NCI-H1105 treated with DMSO at 0.1 percent for 48 hours (cell line): ENCODE results near the gene ADARB1.
"Not testable (repeated sequence)": the region's sequence is repeated elsewhere in the genome, so short reads cannot be mapped to it uniquely, and the experiment has no call there.

ENCODE experiments used
- DNase-seq: peaks from one replicate; lab custom pipeline; 2025; lab: John Stamatoyannopoulos, UW

Gene ADARB1

DNA sequence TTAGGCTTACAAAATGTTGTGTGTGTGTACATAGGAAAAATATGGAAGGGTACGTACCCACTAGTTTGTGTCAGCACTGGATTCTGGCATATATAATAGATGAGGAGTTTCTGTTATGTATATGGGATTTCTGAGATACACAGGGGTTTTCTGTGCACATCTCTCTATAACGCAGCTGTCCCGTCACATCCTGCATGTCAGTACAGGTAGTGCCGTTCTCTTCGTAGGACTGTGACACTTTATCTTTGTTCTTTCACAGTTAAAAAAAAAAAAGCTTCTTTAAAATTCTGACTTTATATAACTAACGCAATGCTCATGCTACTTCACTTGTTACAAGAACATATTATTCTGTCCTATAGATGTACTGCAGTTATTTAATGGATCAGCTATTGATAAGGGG is 42.9 kb downstream of the ADARB1 start:
- DNase-seq = no peak

GRCh38 chr21:45118099-45118498 is 43.7 kb downstream of the ADARB1 start:
- DNase-seq = no peak

- DNase-seq = no peak
These were observed 45.4 kb downstream of the ADARB1 start for GRCh38 chr21:45119812-45120211.

DNA sequence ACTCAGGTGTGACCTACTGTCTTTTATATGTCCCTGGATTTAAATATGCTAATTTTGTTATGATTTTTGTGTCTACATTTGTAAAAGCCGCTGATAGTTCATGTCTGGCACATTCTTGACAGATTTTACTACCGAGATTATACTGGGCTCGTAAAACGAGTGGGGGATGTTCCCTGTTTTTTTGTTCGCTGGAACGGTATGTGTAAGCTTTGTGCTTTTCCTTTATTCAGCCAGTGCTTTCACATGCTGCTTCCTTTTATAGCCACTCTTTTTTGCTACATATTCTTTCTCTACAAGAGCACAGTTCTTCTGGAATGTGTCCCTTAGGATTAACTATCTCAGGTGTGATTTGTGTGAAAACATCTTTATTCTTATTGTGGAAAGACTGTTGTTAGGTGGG is 46.6 kb downstream of the ADARB1 start:
- no peak for DNase-seq

DNA sequence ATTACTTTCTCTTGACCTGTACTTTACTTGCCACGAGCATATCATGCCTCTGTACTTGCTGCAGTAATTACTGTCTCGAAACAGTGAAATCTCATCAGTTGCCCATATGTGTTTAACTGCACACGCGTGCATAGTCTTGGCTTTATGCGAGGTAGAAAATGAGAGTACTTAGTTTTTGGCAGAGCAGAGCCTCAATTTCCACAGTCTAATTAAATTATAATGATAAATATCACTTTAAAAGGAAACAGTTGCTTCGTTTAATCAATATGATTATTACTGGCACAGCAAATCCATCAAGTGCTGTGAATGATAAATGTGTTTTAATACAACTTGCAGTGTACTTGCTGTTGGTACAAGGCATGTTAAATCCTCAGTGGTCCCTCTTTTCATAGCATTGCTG is 47.6 kb downstream of the ADARB1 start:
- DNase-seq = no peak

GRCh38 chr21:45122432-45123132 is 48.2 kb downstream of the ADARB1 start:
- no peak for DNase-seq

GRCh38 chr21:45123440-45123839 is 49.1 kb downstream of the ADARB1 start:
- DNase-seq = no peak

DNA sequence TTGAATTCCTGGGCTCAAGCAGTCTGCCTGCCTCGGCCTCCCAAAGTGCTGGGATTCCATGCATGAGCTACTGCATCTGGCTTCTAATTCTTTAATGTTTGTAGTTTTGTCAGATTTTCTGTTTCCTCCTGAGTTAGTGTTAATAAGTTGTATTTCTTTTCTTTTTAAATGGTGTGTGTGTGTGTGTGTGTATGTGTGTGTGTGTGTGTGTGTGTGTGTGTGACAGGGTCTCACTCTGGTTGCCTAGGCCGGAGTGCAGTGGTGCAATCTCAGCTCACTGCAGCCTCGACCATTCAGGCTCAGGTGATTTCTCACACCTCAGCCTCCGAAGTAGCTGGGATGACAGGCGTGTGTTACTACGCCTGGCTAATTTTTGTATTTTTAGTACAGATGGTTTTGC is 50.2 kb downstream of the ADARB1 start:
- DNase-seq = no peak

DNA sequence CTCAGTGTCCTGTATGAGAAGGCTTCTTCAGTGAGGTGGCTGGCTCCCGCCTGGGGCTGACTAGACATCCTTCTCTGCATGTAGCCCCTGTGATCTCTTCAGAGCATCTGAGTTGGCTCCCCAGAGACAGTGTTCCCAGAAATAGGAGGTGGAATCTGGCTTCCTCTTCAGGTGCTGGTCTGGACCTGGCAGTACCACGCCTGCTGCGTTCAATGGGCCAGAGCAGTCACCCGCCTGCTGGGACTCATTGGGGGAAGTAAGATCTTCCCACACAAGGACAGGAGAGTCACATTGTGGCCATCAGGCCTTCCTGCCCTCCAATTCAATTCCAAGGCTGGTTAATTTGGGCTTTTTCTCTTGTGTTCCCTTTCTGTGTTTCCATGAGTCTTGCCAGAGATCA is 51.0 kb downstream of the ADARB1 start:
- DNase-seq = no peak

- DNase-seq = no peak
These were observed 51.8 kb downstream of the ADARB1 start for GRCh38 chr21:45126204-45126626.

DNA sequence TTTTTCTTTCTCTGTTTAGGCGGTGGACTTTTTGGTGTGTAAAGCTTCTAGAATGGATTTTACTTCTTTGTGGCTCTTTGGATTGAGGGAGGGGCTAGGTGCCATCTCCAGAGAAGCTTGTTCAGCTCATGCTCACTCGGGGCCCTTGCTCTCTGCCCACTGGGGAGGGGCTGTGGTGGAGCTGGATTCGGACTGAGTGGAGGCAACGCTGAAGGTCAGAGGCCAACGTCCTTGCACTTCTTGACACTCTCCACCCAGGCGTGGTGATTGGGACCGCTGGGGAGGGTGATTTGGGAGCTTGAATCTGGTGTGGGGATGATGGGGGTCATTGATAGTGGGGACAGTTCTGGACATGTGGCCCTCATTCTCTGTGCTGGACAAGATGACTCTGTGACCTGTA is 52.6 kb downstream of the ADARB1 start:
- DNase-seq = no peak

DNA sequence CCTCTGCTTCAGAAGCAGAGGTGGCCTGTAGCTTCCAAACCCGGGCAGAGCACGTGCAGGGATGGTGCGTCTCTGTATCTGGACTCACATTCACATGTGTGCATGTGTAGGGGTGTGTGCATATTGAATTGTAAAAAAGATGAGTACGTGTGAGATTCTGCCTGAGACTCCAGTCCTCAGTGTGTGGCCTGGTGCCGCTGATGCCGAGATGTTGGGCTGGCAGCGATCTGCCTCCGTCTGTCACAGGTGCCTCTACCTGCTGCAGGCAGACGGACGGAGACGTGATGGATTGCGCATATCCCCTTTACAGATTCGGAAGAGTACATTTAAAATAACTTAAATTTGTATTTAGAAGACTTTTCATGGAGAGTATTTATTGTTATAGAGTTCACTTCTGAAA is 53.6 kb downstream of the ADARB1 start:
- DNase-seq = no peak

DNA sequence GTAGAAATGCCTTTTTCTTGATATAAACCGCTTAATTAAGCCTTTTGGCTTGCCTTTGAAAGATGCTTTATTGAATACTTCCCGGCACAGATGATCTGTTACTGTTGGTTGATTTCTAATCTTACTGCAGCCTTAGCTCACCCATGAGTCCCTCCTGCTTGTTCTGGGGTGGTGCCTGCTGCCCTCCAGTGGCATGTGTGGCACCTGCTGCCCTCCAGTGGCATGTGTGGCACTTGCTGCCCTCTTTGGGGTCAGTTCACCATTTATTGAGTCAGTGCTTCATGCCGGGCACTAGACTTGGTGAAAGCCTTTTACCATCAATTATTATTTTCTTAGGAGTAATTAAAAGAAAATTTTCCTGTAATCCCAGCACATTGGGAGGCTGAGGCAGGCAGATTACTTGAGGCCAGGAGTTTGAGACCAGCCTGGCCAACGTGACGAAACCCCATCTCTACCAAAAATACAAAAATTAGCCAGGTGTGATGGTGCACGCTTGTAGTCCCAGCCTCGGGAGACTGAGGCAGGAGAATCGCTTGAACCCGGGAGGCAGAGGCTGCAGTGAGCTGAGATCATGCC is 54.3 kb downstream of the ADARB1 start:
- peak; percentile 47 for DNase-seq

DNA sequence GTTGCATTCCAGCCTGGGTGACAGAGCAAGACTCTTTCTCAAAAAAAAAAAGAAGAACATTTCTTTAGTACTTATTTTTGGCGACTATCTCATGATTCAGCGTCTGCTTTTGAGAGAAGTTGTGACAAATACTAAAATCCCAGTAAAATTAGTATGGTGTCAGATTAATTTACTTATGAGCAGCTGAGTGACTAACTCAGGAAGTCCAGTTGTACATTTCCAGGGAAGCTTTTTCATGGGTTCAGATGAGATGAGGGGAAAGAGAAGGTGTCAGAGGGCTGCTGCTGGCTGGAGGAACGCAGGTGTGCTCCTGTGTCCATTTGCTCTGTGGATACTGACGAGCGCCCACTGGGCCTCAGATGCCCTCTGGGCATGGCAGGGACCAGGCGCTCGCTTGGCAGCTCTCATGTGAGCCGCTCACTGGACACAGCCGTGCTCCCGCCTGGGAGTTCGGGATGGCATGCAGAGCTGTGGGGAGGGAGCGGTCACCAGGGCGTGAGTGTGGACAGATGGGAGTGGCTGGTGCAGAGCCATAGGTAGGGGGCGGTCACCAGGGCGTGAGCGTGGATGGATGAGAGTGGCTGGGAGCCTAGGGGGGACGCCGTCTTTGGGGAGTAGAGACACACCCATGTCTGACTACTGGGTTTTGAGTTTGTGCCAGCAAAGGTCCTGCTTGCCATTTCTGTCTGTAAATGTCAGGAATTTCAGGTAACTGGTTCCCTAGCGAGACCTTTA is 55.0 kb downstream of the ADARB1 start:
- no peak for DNase-seq

- no peak for DNase-seq
These were observed 56.0 kb downstream of the ADARB1 start for GRCh38 chr21:45130324-45130774.

DNA sequence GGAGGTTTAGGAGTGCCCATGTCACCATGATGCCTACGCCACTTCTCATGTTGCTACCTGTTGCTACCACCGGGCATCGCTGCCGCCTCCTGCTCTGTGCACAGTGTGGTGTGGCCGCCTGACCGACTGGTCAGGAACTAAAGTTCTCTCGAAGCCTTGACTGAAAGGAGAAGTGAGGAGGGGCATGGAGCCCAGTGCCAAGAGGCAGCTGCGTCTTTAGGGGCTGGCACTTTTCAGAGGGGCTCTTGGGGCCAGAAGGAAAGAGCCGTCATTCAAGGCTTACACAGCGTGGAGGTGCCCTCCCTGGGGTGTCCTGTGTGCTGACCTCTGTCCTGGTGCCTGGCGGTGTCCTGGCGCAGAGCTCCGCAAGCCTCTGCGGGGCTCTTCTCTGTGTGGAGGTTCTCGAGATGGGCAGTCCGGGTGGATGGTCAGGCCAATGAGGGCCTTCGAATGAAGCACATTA is 57.2 kb downstream of the ADARB1 start:
- DNase-seq = no peak

GRCh38 chr21:45132841-45133573 is 58.6 kb downstream of the ADARB1 start:
- no peak for DNase-seq

DNA sequence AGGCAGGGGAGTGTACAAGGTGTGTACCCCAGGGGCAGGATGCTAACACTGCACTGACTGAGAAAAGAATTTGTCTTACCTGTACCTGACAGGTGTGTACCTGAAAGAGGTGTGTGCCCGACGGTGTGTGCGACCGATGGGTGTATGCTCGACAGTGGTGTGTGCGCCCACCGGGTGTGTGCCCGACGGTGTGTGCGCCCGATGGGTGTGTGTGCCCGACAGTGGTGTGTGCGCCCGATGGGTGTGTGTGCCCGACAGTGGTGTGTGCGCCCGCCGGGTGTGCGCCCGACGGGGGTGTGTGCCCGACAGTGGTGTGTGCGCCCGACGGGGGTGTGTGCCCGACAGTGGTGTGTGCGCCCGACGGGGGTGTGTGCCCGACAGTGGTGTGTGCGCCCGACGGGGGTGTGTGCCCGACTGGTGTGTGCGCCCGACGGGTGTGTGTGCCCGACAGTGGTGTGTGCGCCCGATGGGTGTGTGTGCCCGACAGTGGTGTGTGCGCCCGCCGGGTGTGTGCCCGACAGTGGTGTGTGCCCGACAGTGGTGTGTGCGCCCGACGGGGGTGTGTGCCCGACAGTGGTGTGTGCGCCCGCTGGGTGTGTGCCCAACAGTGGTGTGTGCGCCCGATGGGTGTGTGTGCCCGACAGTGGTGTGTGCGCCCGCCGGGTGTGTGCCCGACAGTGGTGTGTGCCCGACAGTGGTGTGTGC is 59.3 kb downstream of the ADARB1 start:
- DNase-seq = not testable (repeated sequence)

DNA sequence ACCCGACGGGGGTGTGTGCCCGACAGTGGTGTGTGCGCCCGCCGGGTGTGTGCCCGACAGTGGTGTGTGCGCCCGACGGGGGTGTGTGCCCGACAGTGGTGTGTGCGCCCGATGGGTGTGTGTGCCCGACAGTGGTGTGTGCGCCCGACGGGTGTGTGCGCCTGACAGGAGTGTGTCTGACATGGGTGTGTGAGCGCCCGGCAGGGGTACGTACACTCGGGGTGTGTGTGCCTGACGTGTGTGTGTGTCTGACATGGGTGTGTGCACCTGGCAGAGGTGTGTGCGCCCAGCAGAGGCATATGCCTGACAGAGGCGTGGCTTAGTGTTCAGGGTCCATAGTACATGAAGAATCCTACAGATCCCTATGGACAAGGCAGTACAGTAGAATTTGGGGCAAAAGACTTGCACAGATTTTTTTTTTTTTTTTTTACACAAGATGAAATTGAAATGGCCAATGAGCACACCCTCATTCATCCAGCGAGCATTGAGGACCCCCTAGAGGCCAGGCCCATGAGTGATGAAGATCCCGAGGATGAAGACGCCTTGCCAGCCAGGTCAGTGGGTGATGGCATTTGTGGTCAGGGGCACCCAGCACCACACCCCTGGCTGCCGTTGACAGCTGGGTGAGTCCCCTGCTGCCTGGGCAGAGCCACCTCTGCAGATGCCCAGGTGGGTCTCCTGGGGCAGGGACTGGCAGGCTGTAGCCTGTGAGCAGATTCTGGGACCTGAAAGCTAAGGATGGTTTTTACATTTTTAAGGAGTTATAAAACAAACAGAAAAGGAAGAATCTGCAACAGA is 60.1 kb downstream of the ADARB1 start:
- no peak for DNase-seq

GRCh38 chr21:45135122-45135521 is 60.7 kb downstream of the ADARB1 start:
- DNase-seq = no peak

- no peak for DNase-seq
These were observed 61.5 kb downstream of the ADARB1 start for GRCh38 chr21:45135868-45136267.
